GM18907 (cell line): Measurements from ENCODE around the gene LPCAT1.
A peak's percentile ranks its signal among the peaks of the same experiment; 100 is the strongest.
"Not testable (repeated sequence)": the region's sequence is repeated elsewhere in the genome, so short reads cannot be mapped to it uniquely, and the experiment has no call there.

Source experiments
- ATAC-seq: cut with Tn5 transposase; IDR thresholded peaks from one replicate; pipeline ENCODE4 v1.9.1; 2021; ENCODE audit warnings: mild to moderate bottlenecking, moderate library complexity; ENCODE audit not compliant: unreplicated experiment

The LPCAT1 gene

GRCh38 chr5:1541702-1542400, 18.1 kb upstream of the LPCAT1 start:
- no peak for ATAC-seq

DNA sequence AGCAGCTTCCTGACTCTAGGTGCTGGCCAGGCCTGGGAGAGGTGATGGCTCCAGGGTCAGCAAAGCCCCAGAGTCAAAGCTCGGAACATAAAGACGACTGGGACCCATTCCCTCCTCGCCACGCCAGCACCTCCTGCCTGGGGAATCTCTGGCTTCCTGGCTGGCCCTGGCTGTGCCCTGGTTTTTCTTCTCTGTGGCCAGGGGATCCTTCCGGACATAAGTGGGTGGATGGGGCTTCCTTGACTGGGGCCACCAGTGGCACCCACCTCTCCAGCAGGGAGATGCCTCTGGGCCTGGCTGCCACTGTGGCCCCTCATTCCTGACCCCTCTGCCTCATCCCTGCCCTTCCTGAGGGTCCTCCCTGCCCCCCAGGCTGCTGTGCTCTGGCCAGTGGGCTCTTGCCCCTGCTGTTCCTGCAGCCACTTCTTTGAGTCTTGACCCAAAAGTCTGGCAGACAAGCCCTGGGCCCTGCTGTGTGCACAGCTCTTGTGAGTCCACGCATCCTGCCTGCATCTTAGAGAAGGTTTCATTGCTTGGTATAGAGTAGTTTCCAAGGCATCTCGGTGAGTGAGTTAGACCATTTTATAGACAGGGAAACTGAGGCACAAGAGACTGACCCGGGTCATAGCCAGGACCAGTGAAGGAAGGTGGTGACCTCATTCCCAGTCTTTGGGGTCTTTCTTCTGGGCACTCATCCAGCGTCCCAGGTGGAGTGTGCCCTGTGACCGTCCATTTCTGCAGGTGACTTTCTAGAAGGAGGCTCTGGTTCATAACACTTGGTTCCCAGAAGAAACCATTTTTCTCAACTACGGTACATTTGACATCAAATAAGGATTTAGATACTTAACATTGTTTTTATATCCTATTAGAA, 17.3 kb upstream of the LPCAT1 start:
- no peak for ATAC-seq

GRCh38 chr5:1540166-1540565, 16.4 kb upstream of the LPCAT1 start:
- no peak for ATAC-seq

DNA sequence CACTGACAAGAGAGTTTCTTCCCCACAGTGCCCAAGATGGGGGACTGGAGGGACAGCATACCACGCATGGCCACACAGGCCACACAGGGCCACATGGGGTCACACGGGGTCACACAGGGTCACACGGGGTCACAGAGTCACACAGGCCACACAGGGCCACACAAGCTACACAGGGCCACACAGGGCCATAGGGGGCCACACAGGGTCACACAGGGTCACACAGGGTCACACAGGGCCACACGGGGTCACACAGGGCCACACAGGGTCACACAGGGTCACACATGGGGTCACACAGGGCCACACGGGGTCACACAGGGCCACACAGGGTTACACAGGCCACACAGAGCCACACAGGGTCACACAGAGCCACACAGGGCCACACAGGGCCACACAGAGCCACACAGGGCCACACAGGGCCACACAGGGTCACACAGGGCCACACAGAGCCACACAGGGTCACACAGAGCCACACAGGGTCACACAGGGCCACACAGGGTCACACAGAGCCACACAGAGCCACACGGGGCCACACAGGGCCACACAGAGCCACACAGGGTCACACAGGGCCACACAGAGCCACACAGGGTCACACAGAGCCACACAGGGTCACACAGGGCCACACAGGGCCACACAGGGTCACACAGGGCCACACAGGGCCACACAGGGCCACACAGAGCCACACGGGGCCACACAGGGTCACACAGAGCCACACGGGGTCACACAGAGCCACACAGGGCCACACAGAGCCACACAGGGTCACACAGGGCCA, 15.8 kb upstream of the LPCAT1 start:
- not testable (repeated sequence) for ATAC-seq

GRCh38 chr5:1538741-1539392, 15.1 kb upstream of the LPCAT1 start:
- ATAC-seq, result no peak

DNA sequence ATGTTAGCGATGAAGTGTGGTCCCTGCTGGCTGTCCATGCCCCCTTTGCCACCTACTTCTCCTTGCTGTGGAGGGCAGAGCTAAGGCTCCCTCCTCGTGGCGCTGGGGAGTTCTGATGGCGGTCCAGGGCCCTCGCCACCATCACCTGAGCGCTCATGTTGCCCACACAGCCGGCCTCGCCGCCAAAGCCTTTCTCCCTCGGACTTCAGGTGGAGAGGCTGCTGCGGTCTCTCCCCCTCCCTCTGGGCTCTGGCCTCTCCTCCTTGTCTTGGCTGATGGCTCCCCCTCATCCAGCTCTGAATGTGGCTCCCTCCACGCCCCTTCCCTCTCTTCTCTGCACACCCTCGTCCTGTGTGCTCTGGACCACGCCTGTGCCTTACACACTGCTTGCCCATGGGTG, 14.5 kb upstream of the LPCAT1 start:
- no peak for ATAC-seq

DNA sequence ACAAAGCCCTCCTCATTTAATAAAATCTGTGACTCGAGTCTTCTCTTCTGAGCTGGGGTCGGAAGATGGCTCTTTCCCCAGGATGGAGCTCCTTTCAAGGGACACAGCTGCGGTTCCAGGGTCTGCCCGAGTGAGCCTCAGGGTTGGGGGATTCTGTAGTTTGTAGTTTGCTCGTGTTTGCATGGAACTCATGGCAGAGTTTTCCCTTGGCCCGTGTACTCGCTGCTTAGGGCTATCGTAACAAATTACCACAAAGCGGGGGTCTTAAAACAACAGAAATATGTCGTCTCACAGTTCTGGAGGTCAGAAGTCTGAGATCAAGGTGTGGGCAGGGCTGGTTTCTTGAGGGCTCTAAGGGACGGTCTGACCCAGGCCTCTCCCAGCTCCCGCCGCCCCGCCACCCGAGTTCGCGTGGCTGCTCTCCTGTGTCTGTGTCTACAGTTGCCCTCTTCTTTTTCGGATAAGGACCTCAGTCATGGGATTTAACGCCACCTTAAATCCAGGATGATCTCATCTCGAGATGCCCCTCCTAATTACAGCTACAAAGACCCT, 13.9 kb upstream of the LPCAT1 start:
- ATAC-seq, result no peak

GRCh38 chr5:1536871-1537602, 13.3 kb upstream of the LPCAT1 start:
- ATAC-seq, result peak; percentile 20

GRCh38 chr5:1536322-1536845, 12.6 kb upstream of the LPCAT1 start:
- peak; percentile 97 for ATAC-seq

- ATAC-seq, result no peak
Measured at GRCh38 chr5:1535646-1536045, 11.9 kb upstream of the LPCAT1 start.

- no peak for ATAC-seq
Measured at GRCh38 chr5:1532384-1532783, 8.6 kb upstream of the LPCAT1 start.

- ATAC-seq, result no peak
Measured at GRCh38 chr5:1529498-1529897, 5.7 kb upstream of the LPCAT1 start.

DNA sequence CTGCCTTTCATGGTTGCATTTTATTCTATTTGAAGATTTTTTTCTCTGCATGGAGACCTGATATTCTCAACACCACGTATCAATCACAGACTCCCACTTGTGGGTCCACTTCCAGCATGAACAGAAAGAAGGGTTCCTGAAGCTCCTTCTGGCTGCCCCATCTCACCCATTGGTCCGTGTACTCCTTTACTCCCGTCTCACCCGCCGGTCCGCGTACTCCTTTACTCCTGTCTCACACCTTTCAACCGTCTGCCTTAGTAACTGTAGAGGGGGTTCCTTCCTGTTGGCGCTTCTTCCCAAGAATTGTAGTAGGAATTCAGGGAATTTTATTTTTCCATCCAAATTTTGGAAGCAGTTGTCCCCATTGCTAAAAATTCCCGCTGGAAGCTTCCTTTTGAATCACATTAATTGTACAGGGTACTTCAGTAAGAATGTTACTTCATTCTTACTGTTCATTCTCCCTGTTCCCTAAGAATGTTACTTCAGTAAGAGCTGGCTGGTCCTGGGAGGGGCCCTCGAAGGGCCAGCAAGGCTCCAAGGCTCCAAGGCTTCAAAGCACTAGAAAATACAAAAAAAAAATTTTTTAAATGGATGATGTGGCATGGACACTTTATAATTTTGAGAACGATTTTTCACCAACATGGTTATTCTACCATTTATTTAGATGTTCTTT, 3.9 kb upstream of the LPCAT1 start:
- ATAC-seq, result no peak

DNA sequence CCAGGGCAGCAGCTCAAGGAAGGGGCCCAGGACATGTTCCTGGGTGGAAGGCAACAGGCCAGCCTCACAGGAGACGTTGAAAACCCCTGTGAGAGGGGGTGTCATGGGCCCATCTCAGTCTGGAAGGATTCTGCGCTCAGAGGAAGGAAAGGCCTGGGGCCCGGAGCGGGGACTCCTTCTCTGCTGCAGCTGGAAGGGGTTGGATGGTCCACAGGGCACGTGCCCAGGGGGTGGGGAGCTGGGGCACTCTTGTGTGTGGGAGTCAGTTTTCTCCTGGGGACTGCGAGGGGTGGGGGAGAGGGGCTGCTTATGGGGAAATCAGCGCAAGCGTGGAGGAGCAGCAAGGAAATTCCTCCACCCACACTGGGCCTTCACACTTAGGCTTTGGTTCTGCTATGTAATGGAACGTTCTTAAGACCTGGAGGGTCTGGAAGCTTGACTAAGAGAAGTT, 2.9 kb upstream of the LPCAT1 start:
- ATAC-seq, result no peak

- ATAC-seq, result no peak
Measured at GRCh38 chr5:1526190-1526631, 2.5 kb upstream of the LPCAT1 start.

GRCh38 chr5:1525624-1526189, 1.9 kb upstream of the LPCAT1 start:
- no peak for ATAC-seq

GRCh38 chr5:1524799-1525623, 1.3 kb upstream of the LPCAT1 start:
- ATAC-seq, result no peak

- ATAC-seq, result no peak
Measured at GRCh38 chr5:1524481-1524798, 680 bp upstream of the LPCAT1 start.
